Mucosa of stomach (tissue), 1 donor: Measurements from ENCODE around the gene SLC1A5.

Source experiments
- H3K27me3 ChIP-seq: one replicate; pipeline ENCODE4 v1.7.0; 2013; ENCODE audit warnings: mild to moderate bottlenecking, low read length; ENCODE audit not compliant: control insufficient read depth, insufficient read depth
- H3K36me3 ChIP-seq: one replicate; pipeline ENCODE4 v1.7.0; 2013; ENCODE audit warnings: low read length; ENCODE audit not compliant: control insufficient read depth, insufficient read depth
- H3K4me1 ChIP-seq: one replicate; pipeline ENCODE4 v1.7.0; 2013; ENCODE audit warnings: mild to moderate bottlenecking, low read length; ENCODE audit not compliant: control insufficient read depth, insufficient read depth
- H3K4me3 ChIP-seq: one replicate; pipeline ENCODE4 v1.7.0; 2013; ENCODE audit warnings: low read length
- H3K9ac ChIP-seq: one replicate; pipeline ENCODE4 v1.7.0; 2013; ENCODE audit warnings: mild to moderate bottlenecking, low read length, moderate library complexity
- H3K9me3 ChIP-seq: one replicate; pipeline ENCODE4 v1.7.0; 2013; ENCODE audit warnings: mild to moderate bottlenecking, low read length, moderate library complexity; ENCODE audit not compliant: control insufficient read depth
- donor health status: Pancreatic carcinoma.

SLC1A5 gene

DNA sequence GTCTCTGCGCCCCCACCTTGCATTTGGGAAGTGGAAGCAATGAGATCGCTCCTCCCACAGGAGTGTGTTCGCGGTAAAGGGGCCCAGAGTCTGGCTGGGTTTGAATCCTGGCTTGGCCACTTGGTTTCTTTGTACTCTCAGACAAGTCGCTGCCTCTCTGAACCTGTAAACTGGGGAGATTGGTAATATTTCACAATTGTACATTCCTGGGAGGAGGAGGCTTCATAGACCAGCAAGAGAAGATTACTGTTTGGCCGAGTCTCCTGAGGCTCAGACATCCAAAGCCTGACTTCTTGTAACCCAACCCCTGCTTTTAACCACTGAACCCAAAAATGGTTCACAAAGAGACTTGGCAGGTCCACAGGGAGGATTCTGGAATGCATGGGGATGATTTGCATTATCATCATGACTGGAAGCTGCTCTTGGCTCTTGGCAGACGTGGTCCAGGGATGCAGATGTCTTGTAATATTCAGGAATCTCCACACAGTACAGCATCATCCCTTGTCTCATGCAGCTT is 28.5 kb downstream of the SLC1A5 start:
- Histone ChIP-seq H3K9ac (no peak overlapping the region), H3K4me1 (peaks cover 2% of the 10 kb centered on the region), H3K9me3 (no peaks in the 10 kb centered on the region), H3K36me3 (no peaks in the 10 kb centered on the region), H3K27me3 (no peaks in the 10 kb centered on the region), H3K4me3 (no peak overlapping the region)

GRCh38 chr19:46759206-46759605 is 29.2 kb downstream of the SLC1A5 start:
- Histone ChIP-seq H3K4me1 (no peaks in the 10 kb centered on the region), H3K4me3 (no peak overlapping the region), H3K9ac (no peak overlapping the region), H3K36me3 (no peaks in the 10 kb centered on the region), H3K27me3 (no peaks in the 10 kb centered on the region), H3K9me3 (no peaks in the 10 kb centered on the region)

GRCh38 chr19:46756544-46756888 is 31.9 kb downstream of the SLC1A5 start:
- Histone ChIP-seq H3K9ac (no peak overlapping the region), H3K9me3 (no peaks in the 10 kb centered on the region), H3K27me3 (no peaks in the 10 kb centered on the region), H3K36me3 (no peaks in the 10 kb centered on the region), H3K4me3 (no peak overlapping the region), H3K4me1 (no peaks in the 10 kb centered on the region)

- Histone ChIP-seq H3K9ac (no peak overlapping the region), H3K36me3 (no peaks in the 10 kb centered on the region), H3K4me1 (no peaks in the 10 kb centered on the region), H3K4me3 (no peak overlapping the region), H3K9me3 (no peaks in the 10 kb centered on the region), H3K27me3 (no peaks in the 10 kb centered on the region)
These were observed 32.4 kb downstream of the SLC1A5 start for GRCh38 chr19:46755853-46756543.

GRCh38 chr19:46755077-46755852 is 33.1 kb downstream of the SLC1A5 start:
- Histone ChIP-seq H3K9ac (no peak overlapping the region), H3K4me1 (no peaks in the 10 kb centered on the region), H3K27me3 (no peaks in the 10 kb centered on the region), H3K36me3 (no peaks in the 10 kb centered on the region), H3K9me3 (no peaks in the 10 kb centered on the region), H3K4me3 (no peak overlapping the region)

GRCh38 chr19:46753420-46754155 is 34.8 kb downstream of the SLC1A5 start:
- no peak overlapping the region for H3K9ac ChIP-seq
- no peaks in the 10 kb centered on the region for H3K36me3 ChIP-seq
- H3K27me3 ChIP-seq: no peaks in the 10 kb centered on the region
- H3K9me3 ChIP-seq: no peaks in the 10 kb centered on the region
- no peaks in the 10 kb centered on the region for H3K4me1 ChIP-seq
- H3K4me3 ChIP-seq: no peak overlapping the region

GRCh38 chr19:46748325-46749109 is 39.9 kb downstream of the SLC1A5 start:
- H3K9ac ChIP-seq: no peak overlapping the region
- H3K27me3 ChIP-seq: no peaks in the 10 kb centered on the region
- H3K36me3 ChIP-seq: no peaks in the 10 kb centered on the region
- no peaks in the 10 kb centered on the region for H3K9me3 ChIP-seq
- H3K4me1 ChIP-seq: peaks cover 18% of the 10 kb centered on the region
- no peak overlapping the region for H3K4me3 ChIP-seq

DNA sequence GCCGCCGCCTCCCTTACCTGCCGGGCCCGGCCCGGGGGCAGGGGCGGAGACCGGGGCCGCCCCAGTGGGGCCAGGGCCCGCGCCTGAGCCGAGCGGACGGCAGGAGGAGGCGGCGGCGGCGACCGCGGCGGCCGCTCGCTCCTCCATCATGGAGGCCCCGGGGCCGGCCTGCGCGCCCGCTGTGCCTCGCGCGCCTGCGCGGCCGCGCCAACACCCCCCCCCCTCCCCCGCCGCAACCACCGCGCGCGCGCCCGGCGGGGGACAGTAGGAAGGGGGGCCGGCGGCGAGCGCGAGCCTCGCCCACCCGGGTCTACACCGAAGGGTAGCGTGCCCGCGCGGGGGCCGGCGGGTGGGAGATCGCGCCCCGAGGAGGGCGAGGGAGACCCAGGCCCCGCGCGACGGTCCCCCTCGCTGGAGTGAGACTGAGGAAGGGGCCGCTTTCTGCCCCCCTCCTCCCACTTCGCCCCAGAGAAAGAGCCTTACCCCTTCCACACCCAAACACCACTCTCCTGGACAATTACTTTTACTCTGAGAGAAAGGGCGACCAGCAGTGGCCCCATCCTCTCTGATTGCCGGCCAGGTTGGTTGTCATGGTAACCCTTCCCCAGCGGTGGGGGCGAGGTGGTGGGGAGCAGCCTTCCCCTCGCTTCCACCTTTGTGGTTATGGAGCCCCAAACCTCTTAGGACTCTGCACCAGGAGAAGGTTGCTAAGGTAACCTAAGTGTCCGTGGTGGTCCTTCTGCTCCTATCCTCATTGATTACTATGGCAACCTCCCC is 41.9 kb downstream of the SLC1A5 start, which contains the start of gene STRN4:
Gene STRN4 (minus strand): TSS at position 170 of the 777 bp plus-strand sequence. CDS start 20 bp downstream, at position 150.
- H3K4me3 ChIP-seq: peak within 1 kb of the TSS; percentile 77
- no peaks in the 10 kb centered on the region for H3K9me3 ChIP-seq
- peak within 1 kb of the TSS; percentile 92 for H3K9ac ChIP-seq
- H3K27me3 ChIP-seq: no peaks in the 10 kb centered on the region
- peaks cover 18% of the 10 kb centered on the region for H3K4me1 ChIP-seq
- no peaks in the 10 kb centered on the region for H3K36me3 ChIP-seq

DNA sequence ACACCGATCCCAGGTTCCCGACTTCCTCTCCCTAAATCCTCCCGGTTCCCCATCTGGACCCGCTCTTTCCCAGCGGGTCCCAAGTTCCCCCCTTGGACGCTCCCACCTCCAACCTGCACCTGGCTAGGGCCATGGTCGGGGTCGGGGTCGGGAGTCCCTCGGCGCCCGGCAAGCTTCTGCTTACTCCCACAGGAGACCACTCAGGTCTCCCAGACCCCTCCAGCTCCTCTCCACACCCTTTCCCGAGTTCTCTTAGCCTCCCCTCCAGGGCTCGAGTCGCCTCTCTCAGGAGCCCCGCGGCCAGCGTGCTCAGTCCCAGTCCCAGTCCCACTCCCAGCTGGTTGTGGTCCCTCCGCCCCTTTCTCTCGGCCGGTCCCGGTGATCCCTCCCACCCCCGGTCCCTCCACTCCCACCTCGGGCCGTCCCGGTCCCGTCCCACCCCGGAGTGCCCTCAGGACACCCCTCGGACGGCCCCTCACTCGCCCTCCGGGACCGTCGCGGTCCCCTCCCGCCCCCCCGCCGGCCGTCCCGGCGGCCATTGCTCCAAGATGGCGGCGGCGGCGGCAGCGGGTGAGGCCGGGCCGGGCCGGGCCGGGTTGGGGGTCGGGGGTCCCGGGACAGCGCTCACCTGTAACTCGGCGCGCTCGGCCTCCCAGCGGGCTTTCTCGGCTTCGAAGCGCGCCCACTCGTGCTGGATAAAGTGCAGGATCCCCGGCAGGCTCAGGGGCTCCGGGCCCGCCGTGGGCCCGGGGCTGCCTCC is 42.7 kb downstream of the SLC1A5 start, which contains the start of gene FKRP:
Gene FKRP (plus strand): TSS at position 537 of the 760 bp plus-strand sequence. CDS start 9,394 bp downstream, outside the sequence.
- Histone ChIP-seq H3K4me1 (peaks cover 18% of the 10 kb centered on the region), H3K36me3 (no peaks in the 10 kb centered on the region), H3K27me3 (no peaks in the 10 kb centered on the region), H3K9ac (peak within 1 kb of the TSS; percentile 92), H3K4me3 (peak within 1 kb of the TSS; percentile 77), H3K9me3 (no peaks in the 10 kb centered on the region)

DNA sequence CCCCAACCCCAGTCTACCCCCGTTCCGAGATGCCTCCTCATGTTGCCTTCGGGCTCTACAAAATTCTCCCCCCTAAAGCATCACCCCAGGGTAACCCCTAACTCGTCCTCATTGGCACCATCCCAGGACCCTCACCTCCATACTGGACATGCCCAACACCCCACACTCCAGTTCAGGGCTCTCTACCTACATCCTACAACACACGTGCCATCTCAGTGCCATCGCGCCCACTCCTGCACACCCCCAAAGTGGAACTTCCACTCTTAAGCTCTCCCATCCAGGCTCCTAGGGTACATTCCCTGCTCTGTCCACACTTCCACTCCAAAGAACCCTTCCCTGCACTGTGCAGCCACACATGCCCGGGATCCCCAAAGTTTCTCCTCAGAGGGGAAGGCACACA is 43.4 kb downstream of the SLC1A5 start:
- Histone ChIP-seq H3K36me3 (no peaks in the 10 kb centered on the region), H3K4me1 (peaks cover 18% of the 10 kb centered on the region), H3K27me3 (no peaks in the 10 kb centered on the region), H3K9me3 (no peaks in the 10 kb centered on the region), H3K4me3 (peak overlapping the region; percentile 77), H3K9ac (peak overlapping the region; percentile 92)
